GM18861 (cell line): ENCODE data around the gene TEX11.
"Not testable (repeated sequence)": the region's sequence is repeated elsewhere in the genome, so short reads cannot be mapped to it uniquely, and the experiment has no call there.

Experiments used
- ATAC-seq: cut with Tn5 transposase; IDR thresholded peaks from one replicate; pipeline ENCODE4 v1.9.1; 2021; ENCODE audit not compliant: unreplicated experiment

TEX11 gene

DNA sequence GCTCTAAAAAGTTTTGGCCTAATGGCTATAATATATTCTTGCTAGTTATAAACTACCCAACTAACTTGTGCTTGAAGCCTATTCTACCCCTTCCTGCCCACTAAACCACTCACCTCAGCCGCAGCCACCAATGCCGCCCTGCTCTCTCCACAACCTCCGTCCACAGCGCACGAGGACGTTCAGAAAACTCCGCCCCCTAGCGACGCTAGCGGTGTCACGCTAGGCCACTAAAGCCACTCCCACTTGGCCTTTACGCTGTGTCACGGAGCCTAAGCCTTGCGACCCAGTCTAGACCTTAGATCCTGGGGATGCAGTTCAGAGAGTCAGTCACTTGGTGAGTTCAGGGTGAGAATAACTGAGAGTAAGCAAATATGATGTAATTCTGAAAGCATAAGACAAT, at the start of gene TEX11:
Gene TEX11, minus strand, starts transcription at position 171 of the 400 bp plus-strand sequence. CDS start 922 bp downstream, outside the sequence.
- ATAC-seq: no peak

DNA sequence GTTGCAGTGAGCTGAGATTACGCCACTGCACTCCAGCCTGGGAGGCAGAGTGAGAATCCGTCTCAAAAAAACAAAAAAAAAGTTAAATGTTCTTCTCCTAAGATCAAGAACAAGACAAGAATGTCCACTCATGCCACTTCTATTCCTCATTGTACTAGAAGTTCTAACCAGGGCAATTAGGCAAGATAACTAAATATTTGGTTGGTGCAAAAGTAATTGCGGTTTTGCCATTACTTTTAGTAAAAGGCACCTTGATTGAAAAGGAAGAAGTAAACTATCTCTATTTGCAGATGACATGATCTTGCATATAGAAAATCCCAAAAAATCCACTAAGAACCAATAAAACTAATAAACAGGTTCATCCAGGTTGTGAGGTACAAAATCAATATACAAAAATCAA, 46.4 kb upstream of the TEX11 start:
- no peak for ATAC-seq

DNA sequence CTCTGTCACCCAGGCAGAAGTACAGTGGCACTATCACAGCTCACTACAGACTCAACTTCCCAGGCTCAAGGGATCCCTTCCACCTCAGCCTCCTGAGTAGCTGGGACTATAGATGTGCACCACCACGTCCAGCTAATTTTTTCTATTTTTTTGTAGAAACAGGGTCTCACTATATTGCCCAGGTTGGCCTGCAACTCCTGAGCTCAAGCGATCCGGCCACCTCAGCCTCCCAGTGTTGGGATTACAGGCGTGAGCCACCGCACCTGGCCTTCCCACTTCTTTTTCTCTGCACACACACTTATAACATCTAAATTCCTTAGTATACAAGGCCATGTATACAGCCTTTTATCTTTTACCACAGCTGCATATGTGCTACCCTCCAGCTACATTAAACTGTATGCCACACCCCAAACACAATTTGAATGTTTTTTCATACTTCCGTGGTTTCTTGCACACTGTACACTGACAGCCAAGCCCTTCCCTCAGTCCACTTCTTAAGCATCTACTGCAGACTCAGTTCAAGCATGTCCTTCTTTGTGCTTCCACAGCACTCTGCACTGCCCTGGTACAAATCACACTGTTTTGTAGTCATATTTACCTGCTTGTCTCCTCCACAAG, 15.9 kb upstream of the TEX11 start:
- ATAC-seq: no peak

DNA sequence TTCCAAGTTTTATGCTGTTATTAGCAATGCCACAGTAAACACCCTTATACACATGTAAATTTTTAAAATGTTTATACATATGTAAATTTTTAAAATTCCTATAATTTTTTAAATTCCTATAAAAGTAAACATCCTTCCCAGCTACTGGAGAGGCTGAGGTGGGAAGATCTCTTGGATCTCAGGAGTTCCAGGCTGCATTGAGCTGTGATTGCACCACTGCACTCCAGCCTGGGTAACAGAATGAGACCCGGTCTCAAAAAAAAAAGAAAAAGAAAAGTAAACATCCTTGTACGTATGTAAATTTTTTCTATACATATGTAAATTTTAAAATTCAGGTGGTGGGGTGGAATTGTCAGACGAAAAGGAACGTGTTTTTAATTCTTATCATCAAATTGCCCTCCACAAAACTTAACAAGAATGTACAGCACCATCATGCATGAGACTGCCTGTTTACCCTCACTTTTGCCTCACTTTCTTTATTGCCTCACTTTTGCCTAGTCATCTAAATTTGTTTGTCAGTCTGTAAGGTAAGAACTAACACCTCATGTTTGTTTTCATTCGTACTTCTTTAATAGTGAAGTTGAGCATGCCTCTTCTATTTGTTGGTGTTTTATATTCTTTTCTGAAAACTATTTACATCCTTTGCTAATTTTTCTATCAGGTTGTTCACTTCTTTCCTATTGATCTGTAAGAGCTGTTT, 14.4 kb upstream of the TEX11 start:
- ATAC-seq: no peak

- ATAC-seq: no peak
These were observed 13.3 kb upstream of the TEX11 start for GRCh38 chrX:70921709-70922352.

DNA sequence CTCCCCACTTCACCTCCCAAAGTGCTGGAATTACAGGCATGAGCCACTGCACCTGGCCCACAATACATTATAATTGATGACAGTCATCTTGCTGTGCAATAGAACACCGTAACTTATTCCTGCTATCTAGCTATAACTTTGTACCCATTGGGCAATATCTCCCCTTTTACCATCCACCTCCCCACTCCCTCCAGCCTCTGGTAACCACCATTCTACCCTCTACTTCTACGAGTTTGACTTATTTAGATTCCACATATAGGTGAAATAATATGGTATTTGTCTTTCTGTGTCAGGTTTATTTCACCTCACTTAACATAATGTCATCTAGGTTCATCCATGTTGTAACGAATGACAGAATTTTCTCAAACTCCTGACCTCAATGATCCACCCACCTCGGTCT, 8.2 kb upstream of the TEX11 start:
- no peak for ATAC-seq

GRCh38 chrX:70907900-70908299, 611 bp downstream of the TEX11 start:
- no peak for ATAC-seq

DNA sequence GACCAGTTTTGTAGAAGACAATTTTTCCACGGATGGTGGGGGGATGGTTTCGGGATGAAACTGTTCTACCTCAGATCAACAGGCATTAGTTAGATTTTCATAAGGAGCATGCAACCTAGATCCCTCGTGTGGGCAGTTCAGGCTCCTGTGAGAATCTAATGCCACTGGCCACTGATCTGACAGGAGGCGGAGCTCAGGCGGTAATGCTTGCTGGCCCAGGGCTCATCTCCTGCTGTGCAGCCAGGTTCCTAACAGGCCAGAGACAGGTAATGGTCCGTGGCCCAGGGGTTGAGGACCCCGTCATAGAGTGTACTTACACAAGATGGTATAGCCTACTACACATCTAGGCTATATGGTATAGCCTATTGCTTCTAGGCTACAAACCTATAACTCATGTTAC, 7.0 kb downstream of the TEX11 start:
- no peak for ATAC-seq

- not testable (repeated sequence) for ATAC-seq
These were observed 18.1 kb downstream of the TEX11 start for GRCh38 chrX:70890441-70890840.

GRCh38 chrX:70878902-70879301, 29.6 kb downstream of the TEX11 start:
- ATAC-seq: peak; percentile 45

DNA sequence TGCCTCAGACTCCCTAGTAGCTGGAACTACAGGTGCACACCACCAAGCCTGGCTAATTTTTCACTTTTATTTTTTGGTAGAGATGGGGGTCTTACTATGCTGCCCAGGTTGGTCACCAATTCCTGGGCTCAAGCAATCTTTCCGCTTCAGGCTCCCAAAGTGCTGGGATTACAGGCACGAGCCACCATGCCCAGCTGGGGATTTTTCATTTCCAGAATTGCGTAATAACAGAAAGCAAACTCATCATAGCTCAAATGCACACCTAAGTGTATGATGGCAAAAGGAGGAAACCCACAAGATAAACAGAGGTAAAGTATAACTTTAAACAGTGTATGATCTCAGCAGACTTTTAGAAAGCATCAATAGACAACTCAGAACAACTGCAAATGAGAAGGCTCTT, 56.2 kb downstream of the TEX11 start:
- ATAC-seq: no peak

GRCh38 chrX:70844081-70844480, 64.4 kb downstream of the TEX11 start:
- ATAC-seq: not testable (repeated sequence)

DNA sequence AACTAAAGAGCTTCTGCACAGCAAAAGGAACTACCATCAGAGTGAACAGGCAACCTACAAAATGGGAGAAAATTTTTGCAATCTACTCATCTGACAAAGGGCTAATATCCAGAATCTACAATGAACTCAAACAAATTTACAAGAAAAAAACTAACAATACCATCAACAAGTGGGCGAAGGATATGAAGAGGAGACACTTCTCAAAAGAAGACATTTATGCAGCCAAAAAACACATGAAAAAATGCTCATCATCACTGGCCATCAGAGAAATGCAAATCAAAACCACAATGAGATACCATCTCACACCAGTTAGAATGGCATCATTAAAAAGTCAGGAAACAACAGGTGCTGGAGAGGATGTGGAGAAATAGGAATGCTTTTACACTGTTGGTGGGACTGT, 64.9 kb downstream of the TEX11 start:
- not testable (repeated sequence) for ATAC-seq

- ATAC-seq: no peak
These were observed 73.9 kb downstream of the TEX11 start for GRCh38 chrX:70834589-70834988.

- no peak for ATAC-seq
These were observed 81.8 kb downstream of the TEX11 start for GRCh38 chrX:70826715-70827114.

DNA sequence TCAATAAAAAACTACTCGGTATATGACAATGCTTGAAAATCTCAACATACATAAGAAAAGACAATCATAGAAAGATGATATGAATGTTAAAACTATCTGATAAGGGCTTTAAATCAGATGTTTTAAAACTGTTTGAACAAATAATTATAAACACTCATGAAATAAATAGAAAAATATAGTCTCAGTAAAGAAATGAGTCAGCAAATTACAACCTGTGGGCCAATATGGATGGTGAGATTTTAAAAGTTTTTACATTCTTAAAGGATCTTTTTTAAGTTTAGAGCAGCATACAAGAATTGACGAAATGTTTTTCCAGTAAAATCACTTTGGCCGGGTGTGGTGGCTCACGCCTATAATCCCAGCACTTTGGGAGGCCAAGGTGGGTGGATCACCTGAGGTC, 83.1 kb downstream of the TEX11 start:
- ATAC-seq: no peak

DNA sequence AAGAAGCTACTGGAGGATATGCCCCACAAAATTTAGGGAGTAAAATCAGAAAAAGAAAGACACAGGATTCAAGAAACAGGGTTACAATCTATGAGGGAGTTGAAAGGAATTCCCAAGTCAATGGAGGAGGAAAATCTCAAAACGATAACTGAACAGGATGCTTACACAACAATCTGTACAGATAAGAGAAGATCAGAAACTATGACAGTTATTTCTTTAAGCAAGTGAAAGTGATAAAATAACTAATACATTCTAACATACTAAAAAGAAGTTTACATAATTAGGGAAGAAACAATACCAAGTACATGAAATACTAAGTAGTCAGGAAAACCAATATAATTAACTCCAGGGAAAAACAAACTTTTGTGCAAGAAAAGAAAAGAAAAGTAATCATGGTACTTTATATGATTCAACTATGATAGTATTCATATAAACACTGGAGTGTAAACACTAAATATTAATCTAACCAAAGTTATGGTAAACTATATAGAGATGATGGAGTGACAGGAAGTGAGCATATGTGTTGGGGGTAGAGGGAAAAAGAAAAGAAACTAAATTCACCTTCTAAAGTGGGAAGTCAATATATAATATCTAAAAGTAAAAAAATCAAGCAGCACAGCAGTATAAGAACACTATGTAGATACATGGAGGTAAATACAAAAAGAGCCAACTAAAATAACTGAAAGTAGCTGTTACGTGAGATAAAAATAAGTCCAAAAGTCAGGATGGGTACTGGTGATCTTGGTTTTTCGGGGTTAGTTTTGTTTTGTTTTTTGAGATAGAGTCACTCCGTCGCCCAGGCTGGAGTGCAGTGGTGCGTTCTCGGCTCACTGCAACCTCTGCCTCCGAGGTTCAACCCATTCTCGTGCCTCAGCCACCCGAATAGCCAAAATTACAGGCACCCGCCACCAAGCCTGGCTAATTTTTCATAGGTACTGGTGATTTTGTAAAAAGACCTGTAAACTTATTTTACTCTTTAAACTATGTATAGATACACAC, 99.3 kb downstream of the TEX11 start:
- ATAC-seq: no peak

DNA sequence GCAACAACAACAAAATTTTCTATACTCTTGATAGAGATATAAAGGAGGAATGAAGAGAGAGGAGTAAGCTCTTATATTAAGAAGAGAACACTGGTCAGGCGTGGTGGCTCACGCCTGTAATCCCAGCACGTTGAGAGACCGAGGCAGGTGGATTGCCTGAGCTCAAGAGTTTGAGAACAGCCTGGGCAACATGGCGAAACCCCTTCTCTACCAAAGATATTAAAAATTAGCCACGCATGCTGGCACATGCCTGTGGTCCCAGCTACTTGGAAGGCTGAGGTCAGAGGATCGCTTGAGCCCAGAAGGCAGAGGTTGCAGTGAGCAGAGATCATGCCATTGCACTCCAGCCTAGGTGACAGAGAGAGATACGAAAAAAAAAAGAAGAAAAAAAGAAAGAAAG, 102.4 kb downstream of the TEX11 start:
- no peak for ATAC-seq

DNA sequence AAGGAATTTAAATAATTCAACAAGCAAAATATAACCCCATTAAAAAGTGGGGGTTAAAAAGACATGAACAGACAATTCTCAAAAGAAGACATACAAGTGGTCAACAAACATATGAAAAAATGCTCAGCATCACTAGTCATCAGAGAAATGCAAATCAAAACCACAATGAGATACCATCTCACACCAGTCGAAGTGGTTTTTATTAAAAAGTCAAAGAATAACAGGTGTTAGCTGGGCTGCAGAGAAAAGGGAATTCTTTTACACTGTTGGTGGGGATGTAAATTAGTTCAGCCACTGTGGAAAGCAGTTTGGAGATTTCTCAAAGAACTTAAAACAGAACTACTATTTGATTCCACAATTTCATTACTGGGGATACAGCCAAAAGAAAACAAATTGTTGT, 111.8 kb downstream of the TEX11 start:
- peak; percentile 49 for ATAC-seq

DNA sequence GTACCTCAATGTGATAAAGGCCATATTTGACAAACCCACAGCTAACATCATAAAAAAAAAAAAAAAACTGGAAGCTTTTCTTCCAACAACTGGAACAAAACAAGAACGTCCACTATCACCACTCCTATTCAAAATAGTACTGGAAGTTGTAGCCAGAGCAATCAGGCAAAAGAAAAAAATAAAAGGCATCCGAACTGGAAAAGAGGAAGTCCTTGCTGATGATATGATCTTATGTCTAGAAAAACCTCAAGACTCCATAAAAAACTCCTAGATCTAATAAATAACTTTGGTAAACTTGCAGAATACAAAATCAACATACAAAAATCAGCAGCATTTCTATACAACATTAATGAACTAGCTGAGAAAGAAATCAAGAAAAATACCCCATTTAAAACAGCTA, 134.3 kb downstream of the TEX11 start:
- ATAC-seq: no peak

DNA sequence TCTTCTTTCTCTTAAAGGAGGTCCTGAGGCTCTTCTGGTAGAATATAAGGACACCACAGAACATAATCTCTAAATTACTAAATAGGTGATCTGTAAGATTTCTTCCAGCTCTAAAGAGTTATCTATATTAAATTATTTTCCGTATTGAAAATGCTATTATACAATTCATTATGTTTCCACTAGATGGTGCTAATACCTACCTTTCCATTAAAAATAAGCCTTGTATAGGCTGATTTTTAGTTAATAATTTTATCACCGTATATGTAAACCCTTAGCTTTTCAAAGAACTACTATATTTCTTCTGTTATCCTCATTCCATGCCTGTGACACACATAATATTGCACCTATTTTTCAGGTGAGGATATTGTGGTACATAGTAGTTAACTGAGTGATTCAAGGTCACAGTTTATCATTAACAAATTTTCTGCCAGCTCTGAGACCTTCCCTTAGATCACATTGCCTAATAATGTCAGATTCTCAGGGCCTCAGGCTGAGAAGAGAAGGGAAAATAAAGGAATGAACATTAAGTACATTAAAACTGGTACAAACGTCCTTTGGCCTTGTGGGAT, 138.8 kb downstream of the TEX11 start:
- peak; percentile 51 for ATAC-seq
